Endothelial cell of umbilical vein (primary cell): ENCODE results near the gene TUFM. TPM values are rescaled to one million over a fixed set of nuclear protein-coding genes. Genes with fewer than 3 reads are reported as not detected.

Source experiments
- BruUV-seq: library from RNA; stranded (reverse); fragments of 400-500 nt; replicated peaks from 2 replicates; lab custom pipeline; 2021; lab: Mats Ljungman, UMichigan
- CTCF ChIA-PET: fragments of 300-600, 350-600 bp; sonication (Branson Sonifier 250); formaldehyde crosslinking; loops from one replicate; lab custom pipeline; 2021; ENCODE audit warnings: antibody characterized with exemption, inconsistent platforms; lab: Charles Lee
- POLR2A ChIA-PET: fragments of 300-600, 350-600 bp; sonication (Branson Sonifier 250); formaldehyde crosslinking; loops from one replicate; lab custom pipeline; 2021; ENCODE audit warnings: antibody characterized with exemption, inconsistent platforms; lab: Charles Lee
- DNase-seq: peaks from one replicate; pipeline ENCODE4 v3.0.0-alpha.2; 2011; ENCODE audit warnings: low read depth, low spot score
- FAIRE-seq: peaks from 2 replicates; lab custom pipeline; 2011; peaks lifted over from hg19 to GRCh38; lab: Jason Lieb, UNC
- H2AFZ ChIP-seq: 2 replicates; pipeline ENCODE4 v1.6.0; 2012; ENCODE audit warnings: low read depth, low read length, control low read depth, inconsistent platforms
- H3K27ac ChIP-seq: 2 replicates; pipeline ENCODE4 v1.5.1; 2011; ENCODE audit warnings: low read depth, mild to moderate bottlenecking, control low read depth, low read length, moderate library complexity; ENCODE audit not compliant: insufficient read depth
- H3K27me3 ChIP-seq, 2 experiments: 2 replicates each; pipeline versions ENCODE4 v1.6.0 to v1.6.1; 2011; ENCODE audit warnings: low read length in 2 of 2, mixed read lengths in 1 of 2; ENCODE audit not compliant: control insufficient read depth in 2 of 2, insufficient read depth in 2 of 2
- H3K36me3 ChIP-seq, 2 experiments: 2 replicates in 1 of 2; 3 replicates in 1 of 2; pipeline ENCODE4 v1.5.1; 2011; ENCODE audit warnings: low read length in 2 of 2, mild to moderate bottlenecking in 1 of 2, moderate library complexity in 1 of 2; ENCODE audit not compliant: control insufficient read depth in 2 of 2, insufficient read depth in 2 of 2; ENCODE audit errors: extremely low read depth in 1 of 2
- H3K4me1 ChIP-seq: 3 replicates; pipeline ENCODE4 v1.5.1; 2011; ENCODE audit warnings: mild to moderate bottlenecking, low read length; ENCODE audit not compliant: control insufficient read depth, insufficient read depth; ENCODE audit errors: extremely low read depth
- H3K4me2 ChIP-seq: 2 replicates; pipeline ENCODE4 v1.6.1; 2011; ENCODE audit warnings: low read length, control low read depth, mixed read lengths; ENCODE audit not compliant: insufficient read depth
- H3K4me3 ChIP-seq, 3 experiments: fragments of 200-600 bp in 1 of 3; sonication (generic), shearing (Covaris generic) in 1 of 3; replicated peaks in 1 of 3; 2 replicates each; pipeline ENCODE4 v1.5.1; 2011 to 2016; ENCODE audit warnings: control low read depth in 3 of 3, low read length in 3 of 3, mild to moderate bottlenecking in 2 of 3, inconsistent platforms in 1 of 3, low read depth in 1 of 3, moderate library complexity in 1 of 3; ENCODE audit not compliant: insufficient read depth in 1 of 3
- H3K79me2 ChIP-seq: 2 replicates; pipeline ENCODE4 v1.6.0; 2012; ENCODE audit warnings: low read length, inconsistent platforms; ENCODE audit not compliant: control insufficient read depth, insufficient read depth
- H3K9ac ChIP-seq: replicated peaks from 2 replicates; pipeline ENCODE3; 2011; ENCODE audit warnings: low read length, control low read depth; ENCODE audit not compliant: insufficient read depth; ENCODE audit errors: extremely low read depth
- H3K9me1 ChIP-seq: replicated peaks from 3 replicates; pipeline ENCODE4 v1.6.0; 2011; ENCODE audit warnings: mild to moderate bottlenecking, low read length; ENCODE audit not compliant: control insufficient read depth, insufficient read depth; ENCODE audit errors: extremely low read depth
- H3K9me3 ChIP-seq: replicated peaks from 2 replicates; pipeline ENCODE4 v1.5.1; 2012; ENCODE audit warnings: low read length, inconsistent platforms; ENCODE audit not compliant: control insufficient read depth, insufficient read depth
- H4K20me1 ChIP-seq: replicated peaks from 2 replicates; pipeline ENCODE3; 2011; ENCODE audit warnings: mild to moderate bottlenecking, low read length; ENCODE audit not compliant: control insufficient read depth, insufficient read depth; ENCODE audit errors: extremely low read depth
- EZH2 ChIP-seq: IDR thresholded peaks from 2 replicates; pipeline ENCODE4 v1.6.1; 2012; ENCODE audit warnings: borderline replicate concordance, low read depth, mild to moderate bottlenecking, moderate library complexity, low read length, inconsistent platforms; ENCODE audit not compliant: severe bottlenecking
- FOS ChIP-seq: IDR thresholded peaks from 2 replicates; pipeline ENCODE4 v1.6.1; 2011; ENCODE audit warnings: mild to moderate bottlenecking, low read length, moderate library complexity, borderline replicate concordance; ENCODE audit not compliant: insufficient read depth
- GATA2 ChIP-seq: IDR thresholded peaks from 2 replicates; pipeline ENCODE4 v1.7.0; 2011; ENCODE audit warnings: low read depth, mild to moderate bottlenecking, moderate library complexity, mixed read lengths, low read length; ENCODE audit not compliant: insufficient read length, insufficient read depth
- JUN ChIP-seq: IDR thresholded peaks from 2 replicates; pipeline ENCODE4 v1.6.1; 2011; ENCODE audit warnings: borderline replicate concordance, low read depth; ENCODE audit not compliant: insufficient read length, insufficient read depth
- MYC ChIP-seq: IDR thresholded peaks from one replicate; pipeline ENCODE4 v1.6.1; 2011; ENCODE audit warnings: mild to moderate bottlenecking, low read depth, low read length
- POLR2A ChIP-seq: IDR thresholded peaks from 2 replicates; pipeline ENCODE4 v1.6.1; 2012; ENCODE audit warnings: low read depth, mild to moderate bottlenecking, control low read depth, low read length
- POLR2AphosphoS5 ChIP-seq: IDR thresholded peaks from 2 replicates; pipeline ENCODE4 v1.6.1; 2012; ENCODE audit warnings: low read depth, mild to moderate bottlenecking, control low read depth, low read length, moderate library complexity; ENCODE audit not compliant: insufficient read depth
- dilution Hi-C: fragments of 300-500 bp; cut with MboI; formaldehyde crosslinking; loops from one replicate; pipeline ENCODE4 v1.15.0; 2019; ENCODE audit warnings: low sequenced_read_pairs; ENCODE audit not compliant: extremely low pct_ligation_motif_present
- intact Hi-C: fragments of 100-400 bp; cut with micrococcal nuclease; formaldehyde crosslinking; loops from one replicate; pipeline ENCODE4 v1.10.0; 2022
- polyA plus RNA-seq, 4 experiments: library from polyadenylated mRNA; depleted of rRNA in 3 of 4; stranded (reverse) in 3 of 4; unstranded in 1 of 4; fragments of >200 nt; gene quantifications; 2 replicates each; pipeline versions ENCODE4 v1.2.1 to v1.2.3, GENCODE V29; 2011 to 2012; ENCODE audit warnings: missing spikeins in 1 of 4
- total RNA-seq: library from RNA; stranded (reverse); gene quantifications from 2 replicates; pipeline ENCODE4 v1.2.3, GENCODE V29; 2021
- TF ChIP-seq, protein P1 (sequence below): IDR thresholded peaks from 2 replicates; pipeline ENCODE4 v1.6.1; 2011; ENCODE audit not compliant: insufficient read depth, insufficient read length
- TF ChIP-seq, protein P2 (sequence below), 2 donors: IDR thresholded peaks; 1 replicate in 1 of 2; 2 replicates in 1 of 2; pipeline ENCODE4 v1.5.1; 2011; ENCODE audit warnings: low read length in 2 of 2, mild to moderate bottlenecking in 2 of 2, moderate library complexity in 2 of 2, control low read depth in 1 of 2, inconsistent platforms in 1 of 2, low read depth in 1 of 2; ENCODE audit not compliant: insufficient read depth in 1 of 2; ENCODE audit errors: extremely low read depth in 1 of 2

The TUFM gene
- total and polyA plus RNA-seq, 2 donors (not counting 3 experiments of a cell fraction or from before 2014, with no cell fraction given) = 186 to 227 TPM

DNA sequence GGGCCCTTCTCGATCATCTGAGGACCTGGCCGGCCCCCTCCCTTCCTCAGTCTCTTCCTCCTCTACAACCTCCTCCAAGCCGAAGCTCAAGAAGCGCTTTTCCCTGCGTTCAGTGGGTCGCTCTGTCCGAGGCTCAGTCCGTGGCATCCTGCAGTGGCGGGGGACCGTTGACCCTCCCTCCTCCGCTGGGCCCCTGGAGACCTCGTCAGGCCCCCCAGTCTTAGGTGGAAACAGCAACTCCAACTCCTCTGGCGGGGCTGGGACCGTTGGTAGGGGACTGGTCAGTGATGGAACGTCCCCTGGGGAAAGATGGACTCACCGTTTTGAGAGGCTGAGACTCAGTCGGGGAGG lies 20.3 kb upstream of the TUFM start:
- intact Hi-C loops = no loop called here
- BruUV-seq = no TSS peak
- no peaks in the 10 kb centered on the region for H3K9me3 ChIP-seq
- dilution Hi-C loops = no loop called here
- no peak for TF ChIP-seq JUN
- TF ChIP-seq EZH2 = no peak
- no peak for TF ChIP-seq FOS
- TF ChIP-seq POLR2AphosphoS5 = no peak
- TF ChIP-seq MYC = no peak
- no peak for TF ChIP-seq POLR2A
- no peak for TF ChIP-seq GATA2
- TF ChIP-seq, protein P1, sequence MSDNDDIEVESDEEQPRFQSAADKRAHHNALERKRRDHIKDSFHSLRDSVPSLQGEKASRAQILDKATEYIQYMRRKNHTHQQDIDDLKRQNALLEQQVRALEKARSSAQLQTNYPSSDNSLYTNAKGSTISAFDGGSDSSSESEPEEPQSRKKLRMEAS = no peak
- TF ChIP-seq, protein P2, sequence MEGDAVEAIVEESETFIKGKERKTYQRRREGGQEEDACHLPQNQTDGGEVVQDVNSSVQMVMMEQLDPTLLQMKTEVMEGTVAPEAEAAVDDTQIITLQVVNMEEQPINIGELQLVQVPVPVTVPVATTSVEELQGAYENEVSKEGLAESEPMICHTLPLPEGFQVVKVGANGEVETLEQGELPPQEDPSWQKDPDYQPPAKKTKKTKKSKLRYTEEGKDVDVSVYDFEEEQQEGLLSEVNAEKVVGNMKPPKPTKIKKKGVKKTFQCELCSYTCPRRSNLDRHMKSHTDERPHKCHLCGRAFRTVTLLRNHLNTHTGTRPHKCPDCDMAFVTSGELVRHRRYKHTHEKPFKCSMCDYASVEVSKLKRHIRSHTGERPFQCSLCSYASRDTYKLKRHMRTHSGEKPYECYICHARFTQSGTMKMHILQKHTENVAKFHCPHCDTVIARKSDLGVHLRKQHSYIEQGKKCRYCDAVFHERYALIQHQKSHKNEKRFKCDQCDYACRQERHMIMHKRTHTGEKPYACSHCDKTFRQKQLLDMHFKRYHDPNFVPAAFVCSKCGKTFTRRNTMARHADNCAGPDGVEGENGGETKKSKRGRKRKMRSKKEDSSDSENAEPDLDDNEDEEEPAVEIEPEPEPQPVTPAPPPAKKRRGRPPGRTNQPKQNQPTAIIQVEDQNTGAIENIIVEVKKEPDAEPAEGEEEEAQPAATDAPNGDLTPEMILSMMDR (IDR thresholded peaks at IDR 0.05; ENCODE audit: extremely low read depth in 1 of 2, insufficient read depth in 1 of 2, low read depth in 1 of 2, low read length in 2 of 2) = no peak
- H3K27me3 ChIP-seq = no peaks in the 10 kb centered on the region
- POLR2A ChIA-PET = no interaction called here
- no peaks in the 10 kb centered on the region for H4K20me1 ChIP-seq
- peaks cover 8% of the 10 kb centered on the region for H3K4me1 ChIP-seq
- no peak overlapping the region for H3K4me2 ChIP-seq
- H3K9me1 ChIP-seq = no peaks in the 10 kb centered on the region
- H3K9ac ChIP-seq = no peak overlapping the region
- no peak overlapping the region for H2AFZ ChIP-seq
- DNase-seq (no peak), FAIRE-seq (no peak)
- CTCF ChIA-PET = interaction anchor here (2.3 to 2.8 kb wide), 2 partner anchors 8 to 79 kb away, joined by 8 to 10 read pairs; no protein-coding TSS in a partner anchor
- peaks cover 35% of the 10 kb centered on the region for H3K79me2 ChIP-seq
- peaks cover 5 to 36% of the 10 kb centered on the region in 2 experiments for H3K36me3 ChIP-seq
- no peak overlapping the region for H3K4me3 ChIP-seq
- H3K27ac ChIP-seq = no peak overlapping the region
